Temporal lobe (tissue), 2 donors: ENCODE data around the gene VPS25. TPM values are rescaled to one million over a fixed set of nuclear protein-coding genes. Genes with fewer than 3 reads are reported as not detected.

Source experiments
- small RNA-seq: library from RNA; depleted of rRNA; stranded (forward); fragments of <200 nt; gene quantifications from one replicate; pipeline ENCODE3, GENCODE V24; 2014; ENCODE audit warnings: low replicate concordance
- total RNA-seq: library from RNA; depleted of rRNA; stranded (reverse); fragments of >200 nt; gene quantifications from one replicate; pipeline ENCODE4 v1.2.3, GENCODE V29; 2014

VPS25 gene
- total RNA-seq, 1 donor from 2014 or later: 25.1 TPM

Small RNAs within 50 kb of the gene (small RNA-seq; reads per million reads assigned to genes)
- gene HMGN2P15: not detected
- gene MIR6781: 0.08 reads per million

Other genes with a start within 250 kb of the VPS25 start
- 8.1 TPM for gene NAGLU, start 237.2 kb upstream of the VPS25 start, total RNA-seq
- 0.98 TPM for gene HSD17B1, start 220.5 kb upstream of the VPS25 start, total RNA-seq
- 7.1 TPM for gene COASY, start 211.3 kb upstream of the VPS25 start, total RNA-seq
- 14.8 TPM for gene MLX, start 206.3 kb upstream of the VPS25 start, total RNA-seq
- 3.7 TPM for gene PSMC3IP, start 195.7 kb upstream of the VPS25 start, total RNA-seq
- 33.2 TPM for gene RETREG3, start 164.1 kb upstream of the VPS25 start, total RNA-seq
- 13.3 TPM for gene TUBG1, start 163.8 kb upstream of the VPS25 start, total RNA-seq
- gene TUBG2, start 114.2 kb upstream of the VPS25 start, total RNA-seq: 7.9 TPM
- gene PLEKHH3, start 96.5 kb upstream of the VPS25 start, total RNA-seq: 2.5 TPM
- gene CCR10, start 91.6 kb upstream of the VPS25 start, total RNA-seq: 0.25 TPM
- 6.6 TPM for gene CNTNAP1, start 90.9 kb upstream of the VPS25 start, total RNA-seq
- gene EZH1, start 28.4 kb upstream of the VPS25 start, total RNA-seq: 26.6 TPM
- gene RAMP2, start 12.2 kb upstream of the VPS25 start, total RNA-seq: 10.1 TPM
- 0.74 TPM for gene WNK4, start 7.2 kb downstream of the VPS25 start, total RNA-seq
- gene COA3, start 25.3 kb downstream of the VPS25 start, total RNA-seq: 56.1 TPM
- 1.5 TPM for gene CNTD1, start 25.4 kb downstream of the VPS25 start, total RNA-seq
- gene BECN1, start 50.8 kb downstream of the VPS25 start, total RNA-seq: 50.2 TPM
- 51.1 TPM for gene PSME3, start 59.9 kb downstream of the VPS25 start, total RNA-seq
- 0.49 TPM for gene AOC2, start 71.1 kb downstream of the VPS25 start, total RNA-seq
- 0.25 TPM for gene AOC3, start 77.8 kb downstream of the VPS25 start, total RNA-seq
- not detected for gene G6PC1, start 127.3 kb downstream of the VPS25 start, total RNA-seq
- gene AARSD1, start 191.0 kb downstream of the VPS25 start, total RNA-seq: 24.8 TPM
- 1.5 TPM for gene PTGES3L, start 206.6 kb downstream of the VPS25 start, total RNA-seq
- 9.3 TPM for gene RUNDC1, start 207.1 kb downstream of the VPS25 start, total RNA-seq
- gene RPL27, start 225.0 kb downstream of the VPS25 start, total RNA-seq: 1,145 TPM
- 1.2 TPM for gene IFI35, start 233.3 kb downstream of the VPS25 start, total RNA-seq
- 51.1 TPM for gene VAT1, start 248.9 kb downstream of the VPS25 start, total RNA-seq